Measurements from ENCODE around the gene CENPVL2.

- no peak for TF ChIP-seq BCL11A (IDR thresholded peaks at IDR 0.05; ENCODE audit: low read depth in 2 of 2, low read length in 2 of 2)
- no peak for TF ChIP-seq MAX (IDR thresholded peaks at IDR 0.05)
- no peak for TF ChIP-seq CHD2 (IDR thresholded peaks at IDR 0.05; ENCODE audit: low read length)
- no peak for TF ChIP-seq EP300 (IDR thresholded peaks at IDR 0.05; ENCODE audit: borderline replicate concordance in 1 of 2, low read depth in 2 of 2, low read length in 2 of 2)
- no peak for TF ChIP-seq CTCF (IDR thresholded peaks at IDR 0.05; ENCODE audit: control extremely low read depth in 1 of 3, insufficient read depth in 1 of 3, low read depth in 1 of 3, low read length in 3 of 3)
- TF ChIP-seq HDAC6 (IDR thresholded peaks at IDR 0.05; ENCODE audit: low read depth, low read length) = no peak
These were observed 45.6 kb upstream of the CENPVL2 start for GRCh38 chrX:51728202-51728601.
